Left hindlimb (tissue), 1 donor: ENCODE results near the gene ACADM.
A peak's percentile ranks its signal among the peaks of the same experiment; 100 is the strongest.
"Not testable (repeated sequence)": the region's sequence is repeated elsewhere in the genome, so short reads cannot be mapped to it uniquely, and the experiment has no call there.

Experiments
- DNase-seq: peaks from one replicate; pipeline ENCODE4 v3.0.0-alpha.2; 2018

ACADM gene

DNA sequence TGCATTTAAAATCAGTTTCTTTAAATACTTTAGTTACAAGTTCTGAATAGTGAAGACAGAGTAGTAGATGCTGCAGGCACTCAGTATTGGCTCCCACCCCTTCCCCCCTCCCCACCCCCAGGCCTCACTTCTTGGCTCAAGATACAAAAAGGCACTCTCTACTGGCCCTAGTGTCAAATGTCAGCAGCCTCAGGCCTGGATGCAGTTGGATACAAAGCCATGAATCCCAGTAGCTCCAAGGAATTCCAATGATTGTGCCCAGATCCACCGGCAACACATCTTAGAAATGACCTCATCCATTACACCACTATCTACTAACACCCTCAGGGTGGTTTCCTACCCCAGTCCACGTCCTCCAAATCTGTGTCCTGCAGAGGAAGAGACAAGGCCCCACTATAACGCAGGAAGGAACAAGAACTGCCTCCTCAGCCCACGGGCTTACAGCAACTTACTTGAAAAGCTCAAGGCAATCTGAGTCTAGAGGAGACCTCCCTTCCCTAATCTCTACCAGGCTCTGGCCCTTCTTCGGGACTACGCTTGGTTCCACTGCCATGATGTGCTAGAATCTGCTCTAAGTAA, 17.6 kb downstream of the ACADM start:
- DNase-seq, result no peak

GRCh38 chr1:75745276-75745675, 20.8 kb downstream of the ACADM start:
- no peak for DNase-seq

DNA sequence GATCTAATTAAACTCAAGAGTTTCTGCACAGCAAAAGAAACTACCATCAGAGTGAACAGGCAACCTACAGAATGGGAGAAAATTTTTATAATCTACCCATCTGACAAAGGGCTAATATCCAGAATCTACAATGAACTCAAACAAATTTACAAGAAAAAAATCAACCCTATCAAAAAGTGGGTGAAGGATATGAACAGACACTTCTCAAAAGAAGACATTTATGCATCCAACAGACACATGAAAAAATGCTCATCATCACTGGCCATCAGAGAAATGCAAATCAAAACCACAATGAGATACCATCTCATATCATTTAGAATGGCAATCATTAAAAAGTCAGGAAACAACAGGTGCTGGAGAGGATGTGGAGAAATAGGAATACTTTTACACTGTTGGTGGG, 32.7 kb downstream of the ACADM start:
- DNase-seq, result not testable (repeated sequence)

DNA sequence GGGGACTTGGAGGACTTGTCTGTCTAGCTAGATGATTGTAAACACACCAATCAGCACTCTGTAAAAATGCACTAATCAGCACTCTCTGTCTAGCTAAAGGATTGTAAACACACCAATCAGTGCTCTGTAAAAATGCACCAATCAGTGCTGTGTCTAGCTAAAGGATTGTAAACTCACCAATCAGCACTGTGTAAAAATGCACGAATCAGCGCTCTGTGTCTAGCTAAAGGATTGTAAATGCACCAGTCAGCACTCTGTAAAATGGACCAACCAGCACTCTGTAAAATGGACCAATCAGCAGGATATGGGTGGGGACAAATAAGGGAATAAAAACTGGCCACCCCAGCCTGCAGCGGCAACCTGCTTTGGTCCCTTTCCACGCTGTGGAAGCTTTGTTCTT, 34.0 kb downstream of the ACADM start:
- not testable (repeated sequence) for DNase-seq

GRCh38 chr1:75764057-75764655, 39.6 kb downstream of the ACADM start:
- no peak for DNase-seq

DNA sequence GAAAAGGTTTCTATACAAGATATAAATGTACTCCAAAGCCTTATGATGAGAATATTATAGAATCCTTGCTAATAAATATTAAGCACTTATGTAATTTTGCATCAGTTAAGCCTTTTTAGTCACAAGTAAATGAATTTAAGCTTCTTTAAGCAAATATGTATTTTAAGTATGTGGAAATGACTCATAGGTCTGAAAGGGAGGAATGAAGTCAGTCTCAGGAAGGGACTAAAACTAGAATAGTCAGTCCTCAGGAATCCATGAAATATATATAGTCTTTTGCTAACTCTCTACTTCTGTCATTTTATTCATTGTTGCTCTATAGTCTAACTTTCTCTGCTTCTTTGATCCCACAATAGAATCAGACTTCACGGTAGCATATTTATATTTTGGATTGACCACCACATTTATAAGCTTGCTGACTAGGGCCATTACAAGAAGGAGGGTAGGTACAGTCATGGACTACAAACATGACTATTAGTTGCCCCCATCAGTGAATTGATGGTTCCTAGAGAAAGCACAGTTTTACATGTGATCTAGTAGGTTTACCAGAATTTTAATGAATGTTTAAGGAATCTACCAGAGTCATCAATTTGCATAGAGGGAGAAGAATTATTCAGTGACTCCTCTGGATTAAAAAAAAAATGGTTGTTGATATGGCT, 41.3 kb downstream of the ACADM start:
- DNase-seq, result no peak

DNA sequence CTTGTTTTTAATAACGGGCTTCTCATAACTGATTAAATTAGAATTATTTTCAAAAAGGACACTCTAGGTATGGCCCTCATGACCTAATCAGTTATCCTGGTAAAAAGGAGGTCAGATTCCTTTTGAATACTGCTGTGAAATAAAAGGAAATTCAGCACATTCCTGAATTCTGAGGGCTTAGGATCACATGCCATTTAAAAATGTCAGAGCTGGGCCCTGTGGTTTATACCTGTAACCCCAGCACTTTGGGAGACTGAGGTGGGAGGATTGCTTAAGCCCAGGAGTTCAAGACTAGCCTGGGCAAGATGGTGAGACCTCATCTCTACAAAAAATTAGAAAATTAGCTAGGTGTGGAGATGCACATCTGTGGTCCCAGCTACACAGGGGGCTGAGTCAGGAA, 43.5 kb downstream of the ACADM start:
- no peak for DNase-seq

DNA sequence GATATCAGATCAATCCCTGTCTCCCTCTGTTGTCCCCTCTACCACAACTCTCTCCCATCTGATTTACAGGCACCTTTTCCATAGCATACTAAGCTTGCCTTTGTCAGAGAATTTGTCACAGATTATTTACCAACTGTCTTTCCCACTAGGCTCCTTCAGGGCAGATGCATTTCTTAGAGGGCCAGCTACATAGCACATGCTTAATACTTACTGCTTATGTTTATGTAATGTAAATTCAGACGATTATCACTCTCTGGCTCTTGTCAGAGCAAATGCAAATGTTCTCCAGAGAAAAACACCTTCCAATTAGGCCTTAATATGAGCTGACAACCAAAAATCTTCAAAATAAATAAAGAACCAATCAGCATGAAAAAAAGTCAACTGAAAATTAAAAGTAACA, 46.3 kb downstream of the ACADM start:
- DNase-seq, result no peak

DNA sequence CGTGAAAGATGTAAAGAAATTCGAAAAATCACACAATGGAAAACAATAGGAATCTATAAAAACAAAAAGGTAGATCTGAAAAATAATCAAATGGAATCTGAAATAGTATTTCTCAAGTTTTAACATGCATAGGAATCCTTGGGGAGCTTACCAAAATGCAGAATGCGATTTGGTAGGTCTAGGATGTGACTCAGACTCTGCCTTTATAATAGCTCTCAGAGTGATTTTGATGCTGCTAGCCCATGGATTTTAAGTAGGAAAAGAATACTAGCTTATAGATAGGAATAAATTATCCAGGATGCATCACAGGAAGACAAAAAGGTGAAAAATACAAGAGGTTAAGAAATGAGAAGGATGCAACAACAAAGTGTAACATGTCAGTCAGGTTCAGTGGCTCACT, 47.5 kb downstream of the ACADM start:
- DNase-seq, result no peak

- DNase-seq, result not testable (repeated sequence)
These were observed 53.3 kb downstream of the ACADM start for GRCh38 chr1:75777812-75778211.

DNA sequence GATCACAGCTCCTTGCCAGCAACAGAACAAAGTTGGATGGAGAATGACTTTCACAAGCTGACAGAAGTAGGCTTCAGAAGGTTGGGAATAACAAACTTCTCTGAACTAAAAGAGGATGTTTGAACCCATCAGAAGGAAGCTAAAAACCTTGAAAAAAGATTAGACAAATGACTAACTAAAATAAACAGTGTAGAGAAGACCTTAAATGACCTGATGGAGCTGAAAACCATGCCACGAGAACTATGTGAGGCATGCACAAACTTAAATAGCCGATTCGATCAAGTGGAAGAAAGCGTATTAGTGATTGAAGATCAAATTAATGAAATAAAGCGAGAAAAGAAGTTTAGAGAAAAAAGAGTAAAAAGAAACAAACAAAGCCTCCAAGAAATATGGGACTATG, 54.2 kb downstream of the ACADM start:
- not testable (repeated sequence) for DNase-seq

GRCh38 chr1:75780183-75780582, 55.7 kb downstream of the ACADM start:
- not testable (repeated sequence) for DNase-seq

- DNase-seq, result not testable (repeated sequence)
These were observed 59.4 kb downstream of the ACADM start for GRCh38 chr1:75783920-75784319.

DNA sequence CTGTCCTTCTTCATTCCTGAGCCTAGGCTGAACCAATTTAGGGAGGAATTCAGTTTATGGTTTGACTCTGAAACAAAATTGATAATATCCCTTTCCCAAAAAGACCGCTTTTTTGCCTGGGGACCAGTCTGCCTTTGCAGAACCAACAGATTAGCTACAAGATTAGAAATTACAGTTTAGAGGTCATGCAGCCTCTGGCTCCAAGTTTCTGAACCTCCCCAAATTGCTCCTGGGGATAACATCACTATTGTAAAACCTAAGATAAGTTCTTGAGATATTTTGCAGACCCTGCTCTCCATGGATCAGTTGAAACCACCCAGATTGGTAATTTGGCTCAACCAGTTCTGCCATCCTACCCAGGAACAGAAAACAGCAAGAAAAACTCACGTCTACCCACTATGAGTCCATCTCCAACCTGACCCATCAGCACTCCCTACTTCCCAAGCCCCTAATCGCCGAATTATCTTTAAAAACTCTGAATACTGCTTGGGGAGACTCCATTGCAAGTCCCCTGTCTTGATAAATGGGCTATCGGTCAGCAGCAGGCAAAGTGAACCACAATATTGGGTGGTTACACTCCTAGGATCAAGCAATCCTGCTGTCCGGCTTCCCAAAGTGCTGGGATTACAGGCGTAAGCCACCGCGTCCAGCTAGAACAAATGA, 60.9 kb downstream of the ACADM start:
- no peak for DNase-seq

DNA sequence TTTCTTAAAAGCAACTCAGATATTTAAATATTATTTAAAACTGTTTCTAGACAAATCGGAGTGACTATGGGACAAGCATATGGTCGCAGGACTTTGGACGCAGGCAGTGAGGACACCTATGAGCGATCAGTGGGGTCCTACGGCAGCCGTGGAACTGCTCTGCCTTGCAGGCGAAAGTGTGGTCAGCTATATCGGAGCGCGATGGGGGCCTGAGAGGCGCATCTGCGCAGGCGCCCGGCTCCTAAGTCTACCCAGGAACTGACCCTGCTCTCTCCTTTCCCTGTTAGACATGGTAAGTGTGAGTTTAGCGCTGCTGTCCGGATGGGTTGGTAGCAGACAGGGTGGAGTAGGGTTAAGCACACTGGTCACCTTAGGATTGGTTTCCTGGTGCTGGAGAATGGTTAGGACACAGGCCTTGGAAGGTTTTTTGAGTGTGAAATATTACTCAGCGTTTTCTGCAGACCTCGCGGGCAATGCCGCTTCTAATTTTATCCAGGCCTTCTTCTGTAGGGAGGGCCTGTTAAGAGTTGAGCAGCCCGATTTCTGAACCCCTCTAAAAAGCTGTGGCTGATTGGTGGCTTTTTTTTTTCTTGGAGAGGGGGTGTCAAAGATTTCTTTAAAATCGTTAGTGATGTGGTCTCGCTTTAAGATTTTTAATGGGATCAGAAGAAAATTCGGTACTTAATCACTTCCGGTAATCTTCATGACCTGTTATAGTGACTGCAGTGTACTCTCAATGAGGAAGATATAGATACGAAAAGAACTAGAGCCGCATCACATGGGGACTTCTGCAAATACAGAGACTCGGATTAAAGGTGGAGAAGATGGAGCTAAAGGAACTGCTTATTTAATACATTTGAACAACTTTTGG, 61.7 kb downstream of the ACADM start, which contains the start of gene RABGGTB:
Gene RABGGTB (plus strand): TSS at position 274 of the 871 bp plus-strand sequence. CDS start 16 bp downstream, at position 290.
- DNase-seq, result peak; percentile 96

GRCh38 chr1:75786901-75787493, 62.5 kb downstream of the ACADM start:
- no peak for DNase-seq

DNA sequence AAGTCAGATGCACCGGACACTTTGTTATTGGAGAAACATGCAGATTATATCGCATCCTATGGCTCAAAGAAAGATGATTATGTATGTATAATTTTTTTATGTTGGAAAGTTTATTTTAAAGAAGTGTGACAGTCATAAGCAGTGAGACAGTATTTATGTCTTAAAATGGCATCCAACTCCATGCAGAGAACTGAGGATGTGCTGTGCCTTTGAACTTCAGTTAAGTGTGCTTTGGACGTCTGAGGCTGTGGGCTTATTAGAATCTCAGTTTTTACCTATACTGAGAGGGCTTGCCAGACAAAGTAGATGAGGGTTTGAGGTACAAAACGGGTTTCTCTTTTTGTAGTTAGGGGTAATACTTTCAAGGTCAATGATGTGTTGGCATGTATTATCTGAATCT, 63.0 kb downstream of the ACADM start:
- no peak for DNase-seq

DNA sequence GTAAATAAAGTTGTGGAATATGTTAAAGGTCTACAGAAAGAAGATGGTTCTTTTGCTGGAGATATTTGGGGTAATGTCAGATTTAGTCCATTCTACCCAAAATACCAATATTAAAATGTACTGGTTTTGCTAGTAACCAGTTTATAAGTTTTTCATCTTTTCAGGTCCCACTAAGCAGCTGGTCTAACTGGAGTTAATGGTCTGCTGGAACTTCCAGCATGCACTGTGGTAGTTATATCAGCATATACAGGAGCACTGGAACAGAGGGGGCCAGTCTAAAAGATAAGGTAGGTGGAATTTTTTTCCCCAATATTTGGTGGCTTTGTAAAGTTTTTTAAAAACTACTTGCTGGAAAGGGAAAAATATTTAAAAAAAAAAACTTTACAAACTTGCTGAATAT, 65.5 kb downstream of the ACADM start:
- DNase-seq, result no peak

DNA sequence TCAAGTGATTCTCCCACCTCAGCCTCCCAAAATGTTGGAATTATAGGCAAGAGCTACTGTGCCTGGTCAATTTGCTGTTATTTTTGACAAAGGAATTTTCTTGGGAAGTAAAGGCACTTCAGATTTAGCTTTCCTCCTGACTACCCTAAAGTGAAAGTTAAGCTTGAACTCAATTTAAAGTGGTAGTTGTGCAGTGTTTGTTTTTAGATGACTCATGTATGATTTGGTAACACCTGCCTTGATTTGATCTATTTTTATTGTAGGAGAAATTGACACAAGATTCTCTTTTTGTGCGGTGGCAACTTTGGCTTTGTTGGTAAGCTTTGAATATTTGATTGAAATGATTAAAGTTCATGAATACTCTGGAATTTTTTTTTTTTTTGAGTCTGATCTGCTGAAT, 66.5 kb downstream of the ACADM start:
- no peak for DNase-seq

- DNase-seq, result no peak
These were observed 67.6 kb downstream of the ACADM start for GRCh38 chr1:75792091-75792490.

DNA sequence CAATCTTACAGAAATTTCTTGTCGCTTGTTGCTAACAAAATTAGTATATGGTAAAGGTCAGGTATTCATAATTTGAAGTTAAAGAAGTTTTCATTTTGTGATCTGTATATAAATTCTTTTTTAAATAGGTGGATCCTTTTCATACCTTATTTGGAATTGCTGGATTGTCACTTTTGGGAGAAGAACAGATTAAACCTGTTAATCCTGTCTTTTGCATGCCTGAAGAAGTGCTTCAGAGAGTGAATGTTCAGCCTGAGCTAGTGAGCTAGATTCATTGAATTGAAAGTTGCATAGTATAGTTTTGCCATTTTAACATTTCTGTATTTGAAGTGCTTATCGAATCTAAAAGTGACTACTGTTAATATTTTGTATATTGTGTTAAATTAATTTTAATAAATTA, 69.9 kb downstream of the ACADM start:
- no peak for DNase-seq

DNA sequence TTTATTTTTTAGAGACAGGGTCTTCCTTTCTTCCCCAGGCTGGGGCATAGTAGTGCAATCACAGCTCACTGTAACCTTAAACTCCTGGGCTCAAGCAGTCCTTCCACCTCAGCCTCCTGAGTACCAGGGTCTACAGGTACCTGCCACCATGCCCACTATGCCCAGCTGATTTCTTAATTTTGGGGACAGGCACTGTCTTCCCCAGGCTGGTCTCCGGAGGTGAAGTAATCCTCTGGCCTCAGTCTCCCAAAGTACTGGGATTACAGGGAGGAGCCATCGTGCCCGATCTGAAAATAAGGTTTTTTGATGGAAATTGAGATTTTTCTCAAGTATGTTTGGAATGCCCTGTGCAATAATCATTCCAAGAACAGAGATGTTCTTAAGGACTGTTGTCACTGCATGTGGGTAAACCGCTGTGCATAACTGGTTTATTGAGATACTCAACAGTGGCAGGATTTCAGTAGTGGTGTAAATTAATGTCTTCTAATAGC, 71.2 kb downstream of the ACADM start:
- no peak for DNase-seq
